Tracheal epithelial cell (primary cell): Measurements from ENCODE around the gene CYP2B6. TPM values are rescaled to one million over a fixed set of nuclear protein-coding genes. Genes with fewer than 3 reads are reported as not detected.

Experiments used
- total RNA-seq: library from RNA; depleted of rRNA; stranded (reverse); fragments of >200 nt; gene quantifications from 2 replicates; pipeline ENCODE4 v1.2.1, GENCODE V29; 2014

CYP2B6 gene
- under 0.01 TPM in 1 of 2 replicates, not detected in the other for total RNA-seq

GRCh38 chr19:40990972-40991381 is at the start of gene CYP2B6:
Gene CYP2B6, plus strand, starts transcription at chr19:40991282. Its CDS starts 24 bp downstream, at chr19:40991306.

Other genes starting within 250 kb of the CYP2B6 start
- gene ACTMAP, start 240.8 kb upstream of the CYP2B6 start, total RNA-seq: 0.24 and 0.43 TPM in 2 replicates
- gene SNRPA, start 240.1 kb upstream of the CYP2B6 start, total RNA-seq: 15.9 and 18.3 TPM in 2 replicates
- gene MIA, start 215.8 kb upstream of the CYP2B6 start, total RNA-seq: 0.24 and 0.64 TPM in 2 replicates
- 5.3 and 8.0 TPM in 2 replicates for gene RAB4B, start 213.0 kb upstream of the CYP2B6 start, total RNA-seq
- 55.4 and 67.5 TPM in 2 replicates for gene EGLN2, start 192.1 kb upstream of the CYP2B6 start, total RNA-seq
- not detected in 2 replicates for gene CYP2A6, start 140.8 kb upstream of the CYP2B6 start, total RNA-seq
- gene CYP2A7, start 109.1 kb upstream of the CYP2B6 start, total RNA-seq: not detected in 2 replicates
- gene CYP2A13, start 97.2 kb downstream of the CYP2B6 start, total RNA-seq: not detected in 2 replicates
- gene CYP2F1, start 123.2 kb downstream of the CYP2B6 start, total RNA-seq: not detected in 2 replicates
- gene CYP2S1, start 201.9 kb downstream of the CYP2B6 start, total RNA-seq: 29.6 and 31.8 TPM in 2 replicates
- gene AXL, start 227.9 kb downstream of the CYP2B6 start, total RNA-seq: 32.0 and 83.6 TPM in 2 replicates